Stimulated activated CD8-positive, alpha-beta memory T cell treated with anti-CD3 and anti-CD28 coated beads, Interleukin-7, amount 100 ng/mL, for 48 hours (primary cell): Measurements from ENCODE around the gene CDH13.

ENCODE experiments used
- DNase-seq, 2 donors: peaks; one replicate each; pipeline ENCODE4 v3.0.0-alpha.2; 2020; ENCODE audit warnings: low read depth in 1 of 2; ENCODE audit errors: extremely low read depth in 1 of 2

The CDH13 gene

GRCh38 chr16:83721676-83722075 is 1094.9 kb downstream of the CDH13 start:
- no peak for DNase-seq

- DNase-seq: no peak
Measured at GRCh38 chr16:83722456-83723183, 1095.9 kb downstream of the CDH13 start.

- no peak for DNase-seq
Measured at GRCh38 chr16:83723244-83723643, 1096.5 kb downstream of the CDH13 start.

GRCh38 chr16:83723901-83724300 is 1097.1 kb downstream of the CDH13 start:
- DNase-seq: no peak

GRCh38 chr16:83724585-83724984 is 1097.8 kb downstream of the CDH13 start:
- no peak for DNase-seq

GRCh38 chr16:83725313-83725712 is 1098.5 kb downstream of the CDH13 start:
- no peak for DNase-seq

GRCh38 chr16:83727018-83727417 is 1100.2 kb downstream of the CDH13 start:
- DNase-seq: no peak

GRCh38 chr16:83727751-83728352 is 1101.1 kb downstream of the CDH13 start:
- no peak for DNase-seq

GRCh38 chr16:83728492-83728891 is 1101.7 kb downstream of the CDH13 start:
- no peak for DNase-seq

GRCh38 chr16:83730812-83731211 is 1104.0 kb downstream of the CDH13 start:
- DNase-seq: no peak

- no peak for DNase-seq
Measured at GRCh38 chr16:83732536-83732935, 1105.8 kb downstream of the CDH13 start.

- DNase-seq: no peak
Measured at GRCh38 chr16:83733301-83733700, 1106.5 kb downstream of the CDH13 start.

GRCh38 chr16:83734136-83734535 is 1107.4 kb downstream of the CDH13 start:
- DNase-seq: no peak

GRCh38 chr16:83737729-83738354 is 1111.1 kb downstream of the CDH13 start:
- no peak for DNase-seq

- DNase-seq: no peak
Measured at GRCh38 chr16:83738923-83739503, 1112.2 kb downstream of the CDH13 start.

GRCh38 chr16:83742124-83742899 is 1115.5 kb downstream of the CDH13 start:
- DNase-seq: no peak

- no peak for DNase-seq
Measured at GRCh38 chr16:83743241-83743640, 1116.5 kb downstream of the CDH13 start.

- DNase-seq: no peak
Measured at GRCh38 chr16:83743720-83744119, 1117.0 kb downstream of the CDH13 start.

GRCh38 chr16:83744441-83744981 is 1117.7 kb downstream of the CDH13 start:
- DNase-seq: no peak

GRCh38 chr16:83746611-83747010 is 1119.8 kb downstream of the CDH13 start:
- DNase-seq: no peak

- DNase-seq: no peak
Measured at GRCh38 chr16:83747936-83748335, 1121.2 kb downstream of the CDH13 start.
